ENCODE measurements around the gene ACTR6.

ACTR6 gene

DNA sequence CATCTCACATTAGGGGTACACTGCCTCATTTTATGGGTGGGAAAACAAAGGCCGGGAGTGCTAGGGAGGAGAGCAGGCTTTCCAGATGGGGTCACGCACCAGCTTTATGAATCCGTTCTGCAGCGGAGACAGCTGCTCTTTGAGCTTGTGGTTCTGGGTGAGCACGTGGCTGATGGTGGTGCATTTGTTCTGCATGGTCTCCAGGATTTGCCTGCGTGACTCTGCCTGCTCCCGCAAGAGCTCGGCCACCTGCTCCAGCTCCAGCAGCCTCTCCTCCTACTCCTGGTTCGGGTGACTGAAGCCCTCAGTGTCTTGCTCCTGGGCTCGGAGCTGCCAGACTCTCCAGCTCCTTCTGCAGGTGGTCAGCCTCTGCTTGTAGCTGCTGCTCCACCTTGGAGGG is 34.4 kb upstream of the ACTR6 start:
- no peak for DNase-seq (ENCODE audit: extremely low spot score)
- POLR2A ChIA-PET: no interaction called here
- no peak for TF ChIP-seq FOXM1 (IDR thresholded peaks at IDR 0.05; ENCODE audit: borderline replicate concordance)
- no peak for TF ChIP-seq TARDBP (IDR thresholded peaks at IDR 0.05)
- TF ChIP-seq, protein P1, sequence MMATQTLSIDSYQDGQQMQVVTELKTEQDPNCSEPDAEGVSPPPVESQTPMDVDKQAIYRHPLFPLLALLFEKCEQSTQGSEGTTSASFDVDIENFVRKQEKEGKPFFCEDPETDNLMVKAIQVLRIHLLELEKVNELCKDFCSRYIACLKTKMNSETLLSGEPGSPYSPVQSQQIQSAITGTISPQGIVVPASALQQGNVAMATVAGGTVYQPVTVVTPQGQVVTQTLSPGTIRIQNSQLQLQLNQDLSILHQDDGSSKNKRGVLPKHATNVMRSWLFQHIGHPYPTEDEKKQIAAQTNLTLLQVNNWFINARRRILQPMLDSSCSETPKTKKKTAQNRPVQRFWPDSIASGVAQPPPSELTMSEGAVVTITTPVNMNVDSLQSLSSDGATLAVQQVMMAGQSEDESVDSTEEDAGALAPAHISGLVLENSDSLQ (IDR thresholded peaks at IDR 0.05): no peak
- no peak for TF ChIP-seq ARNT (IDR thresholded peaks at IDR 0.05)
- TF ChIP-seq FOXA1 (IDR thresholded peaks at IDR 0.05): no peak
- TF ChIP-seq CTBP1 (IDR thresholded peaks at IDR 0.05; ENCODE audit: borderline replicate concordance): no peak
- no peak for TF ChIP-seq BHLHE40 (IDR thresholded peaks at IDR 0.05; ENCODE audit: borderline replicate concordance)
- no peak for TF ChIP-seq ZNF384 (IDR thresholded peaks at IDR 0.05)
- TF ChIP-seq LEF1 (IDR thresholded peaks at IDR 0.05; ENCODE audit: borderline replicate concordance): no peak
- TF ChIP-seq NFRKB (IDR thresholded peaks at IDR 0.05): no peak
- TF ChIP-seq SUZ12 (IDR thresholded peaks at IDR 0.05): no peak
- TF ChIP-seq L3MBTL2 (conservative IDR thresholded peaks at IDR 0.05): no peak
- no peak for TF ChIP-seq ELF4 (IDR thresholded peaks at IDR 0.05)
- no peak for TF ChIP-seq SP1 (IDR thresholded peaks at IDR 0.05)
- TF ChIP-seq FOXK2 (IDR thresholded peaks at IDR 0.05): no peak
- no peak for TF ChIP-seq HDGF (IDR thresholded peaks at IDR 0.05; ENCODE audit: borderline replicate concordance)
- CTCF ChIA-PET: no interaction called here

DNA sequence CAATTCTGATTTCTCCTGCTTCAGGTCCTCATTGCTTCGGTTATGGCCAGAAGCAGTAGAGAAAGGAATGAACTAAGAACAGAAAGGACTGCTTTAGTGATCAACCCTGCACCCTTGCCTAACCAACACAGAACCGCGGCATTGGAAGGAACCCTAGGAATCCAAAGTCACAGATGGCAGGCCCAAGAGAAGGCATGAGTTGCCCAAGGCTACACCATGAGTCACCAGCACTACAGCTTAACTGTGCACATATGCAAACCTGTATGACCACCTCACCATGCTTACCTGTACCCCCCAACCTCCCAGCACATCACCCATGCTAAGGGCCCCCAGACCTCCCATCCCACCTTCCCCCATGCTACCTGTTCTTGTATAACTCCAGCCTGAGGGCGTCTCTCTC is 32.1 kb upstream of the ACTR6 start:
- DNase-seq (ENCODE audit: extremely low spot score): no peak
- TF ChIP-seq LEF1 (IDR thresholded peaks at IDR 0.05; ENCODE audit: borderline replicate concordance): no peak
- no peak for TF ChIP-seq CTBP1 (IDR thresholded peaks at IDR 0.05; ENCODE audit: borderline replicate concordance)
- TF ChIP-seq ZNF384 (IDR thresholded peaks at IDR 0.05): no peak
- TF ChIP-seq, protein P1 (IDR thresholded peaks at IDR 0.05): no peak
- TF ChIP-seq HDGF (IDR thresholded peaks at IDR 0.05; ENCODE audit: borderline replicate concordance): no peak
- no peak for TF ChIP-seq L3MBTL2 (conservative IDR thresholded peaks at IDR 0.05)
- no peak for TF ChIP-seq ARNT (IDR thresholded peaks at IDR 0.05)
- no peak for TF ChIP-seq FOXK2 (IDR thresholded peaks at IDR 0.05)
- no peak for TF ChIP-seq BHLHE40 (IDR thresholded peaks at IDR 0.05; ENCODE audit: borderline replicate concordance)
- TF ChIP-seq FOXM1 (IDR thresholded peaks at IDR 0.05; ENCODE audit: borderline replicate concordance): no peak
- no peak for TF ChIP-seq FOXA1 (IDR thresholded peaks at IDR 0.05)
- no peak for TF ChIP-seq NFRKB (IDR thresholded peaks at IDR 0.05)
- CTCF ChIA-PET: no interaction called here
- POLR2A ChIA-PET: no interaction called here

DNA sequence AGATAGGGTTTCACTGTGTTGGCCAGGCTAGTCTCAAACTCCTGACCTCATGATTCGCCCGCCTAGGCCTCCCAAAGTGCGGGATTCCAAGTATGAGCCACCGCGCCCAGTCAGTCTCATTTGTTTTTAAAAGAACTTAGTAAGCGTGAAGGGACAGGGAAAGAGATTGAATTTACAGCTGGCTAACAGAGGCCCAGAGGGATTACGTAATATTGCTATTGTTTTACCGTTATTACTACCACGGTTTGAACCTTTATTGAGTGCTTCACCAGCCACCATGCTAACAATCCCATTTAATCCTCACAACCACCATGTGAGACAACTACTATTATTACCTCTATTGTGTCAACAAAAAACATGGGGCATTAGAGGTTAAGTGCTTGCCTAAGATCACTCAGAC is 31.3 kb upstream of the ACTR6 start:
- ChIA-PET CTCF (no interaction called here), POLR2A (no interaction called here)
- no peak for DNase-seq (ENCODE audit: extremely low spot score)
- TF ChIP-seq, protein P1 (IDR thresholded peaks at IDR 0.05): no peak
- TF ChIP-seq FOXM1 (IDR thresholded peaks at IDR 0.05; ENCODE audit: borderline replicate concordance): no peak
- no peak for TF ChIP-seq L3MBTL2 (conservative IDR thresholded peaks at IDR 0.05)
- TF ChIP-seq CTBP1 (IDR thresholded peaks at IDR 0.05; ENCODE audit: borderline replicate concordance): no peak
- TF ChIP-seq ARNT (IDR thresholded peaks at IDR 0.05): no peak
- TF ChIP-seq SP1 (IDR thresholded peaks at IDR 0.05): no peak
- TF ChIP-seq TARDBP (IDR thresholded peaks at IDR 0.05): no peak
- no peak for TF ChIP-seq BHLHE40 (IDR thresholded peaks at IDR 0.05; ENCODE audit: borderline replicate concordance)
- TF ChIP-seq FOXA1 (IDR thresholded peaks at IDR 0.05): no peak
- no peak for TF ChIP-seq ELF4 (IDR thresholded peaks at IDR 0.05)

DNA sequence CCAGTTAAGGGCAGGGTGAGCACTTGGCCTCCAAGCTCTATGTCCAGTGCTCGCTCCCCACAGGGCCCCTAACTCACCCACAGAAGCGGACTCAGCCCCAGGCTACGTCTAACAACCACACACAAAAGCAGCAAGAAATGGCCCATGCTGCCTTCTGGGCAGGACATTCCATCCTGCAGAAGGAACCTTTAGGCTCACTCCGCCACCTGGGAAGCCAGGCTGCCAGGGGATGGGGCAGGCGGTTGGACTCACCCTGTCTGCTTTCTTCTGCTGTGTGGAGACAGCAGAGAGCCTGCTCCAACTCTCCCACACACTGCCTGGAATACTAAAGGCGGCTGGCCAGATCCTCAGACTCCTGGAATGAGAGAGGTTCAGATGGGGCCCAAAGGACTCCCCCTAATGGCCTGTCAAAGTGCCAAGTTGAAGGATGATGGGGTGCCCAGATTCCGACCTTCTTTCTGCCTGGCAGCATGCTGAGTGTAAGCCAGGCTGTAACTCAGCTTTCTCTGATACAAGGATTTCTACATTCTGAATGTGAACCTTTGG is 30.2 kb upstream of the ACTR6 start:
- POLR2A ChIA-PET: no interaction called here
- DNase-seq (ENCODE audit: extremely low spot score): no peak

DNA sequence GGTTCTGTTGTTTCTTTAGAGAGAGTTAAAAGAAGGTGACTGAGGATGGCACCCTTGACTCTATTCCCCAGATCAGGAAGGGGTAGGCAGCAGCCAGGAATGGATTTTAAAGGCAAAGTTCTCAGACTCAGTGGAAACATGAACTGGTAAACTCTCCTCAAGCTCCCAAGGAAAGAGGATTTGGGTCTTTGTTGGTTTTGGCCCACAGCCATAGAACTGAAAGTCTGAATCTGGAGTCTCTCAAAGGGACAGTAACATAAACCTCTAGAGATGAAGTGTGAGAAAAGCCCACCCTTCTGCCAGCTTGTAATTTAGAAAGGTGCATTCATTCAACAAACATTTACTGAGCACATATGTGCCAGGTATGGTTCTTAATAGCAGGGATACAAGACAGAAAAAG is 29.4 kb upstream of the ACTR6 start:
- POLR2A ChIA-PET: no interaction called here
- CTCF ChIA-PET: no interaction called here
- TF ChIP-seq NFRKB (IDR thresholded peaks at IDR 0.05) (no peak), ARNT (IDR thresholded peaks at IDR 0.05) (no peak), ZNF384 (IDR thresholded peaks at IDR 0.05) (no peak), ELF4 (IDR thresholded peaks at IDR 0.05) (no peak), L3MBTL2 (conservative IDR thresholded peaks at IDR 0.05) (no peak), HDGF (IDR thresholded peaks at IDR 0.05; ENCODE audit: borderline replicate concordance) (no peak), TARDBP (IDR thresholded peaks at IDR 0.05) (no peak), BHLHE40 (IDR thresholded peaks at IDR 0.05; ENCODE audit: borderline replicate concordance) (no peak), SUZ12 (IDR thresholded peaks at IDR 0.05) (no peak), FOXK2 (IDR thresholded peaks at IDR 0.05) (no peak), FOXA1 (IDR thresholded peaks at IDR 0.05) (no peak), LEF1 (IDR thresholded peaks at IDR 0.05; ENCODE audit: borderline replicate concordance) (no peak), FOXM1 (IDR thresholded peaks at IDR 0.05; ENCODE audit: borderline replicate concordance) (no peak)
- TF ChIP-seq, protein P1 (IDR thresholded peaks at IDR 0.05): no peak
- no peak for DNase-seq (ENCODE audit: extremely low spot score)

More for the DNA sequence above, 30.2 kb upstream of the ACTR6 start:
- CTCF ChIA-PET: no interaction called here
- TF ChIP-seq NFRKB (IDR thresholded peaks at IDR 0.05): no peak
- TF ChIP-seq FOXK2 (IDR thresholded peaks at IDR 0.05): no peak
- TF ChIP-seq FOXA1 (IDR thresholded peaks at IDR 0.05): no peak
- no peak for TF ChIP-seq ELF4 (IDR thresholded peaks at IDR 0.05)
- no peak for TF ChIP-seq BHLHE40 (IDR thresholded peaks at IDR 0.05; ENCODE audit: borderline replicate concordance)
- TF ChIP-seq CTBP1 (IDR thresholded peaks at IDR 0.05; ENCODE audit: borderline replicate concordance): no peak
- no peak for TF ChIP-seq SP1 (IDR thresholded peaks at IDR 0.05)
- TF ChIP-seq TARDBP (IDR thresholded peaks at IDR 0.05): no peak
- TF ChIP-seq FOXM1 (IDR thresholded peaks at IDR 0.05; ENCODE audit: borderline replicate concordance): no peak
- no peak for TF ChIP-seq L3MBTL2 (conservative IDR thresholded peaks at IDR 0.05)
- TF ChIP-seq HDGF (IDR thresholded peaks at IDR 0.05; ENCODE audit: borderline replicate concordance): no peak
- no peak for TF ChIP-seq SUZ12 (IDR thresholded peaks at IDR 0.05)
- TF ChIP-seq ARNT (IDR thresholded peaks at IDR 0.05): no peak
- no peak for TF ChIP-seq ZNF384 (IDR thresholded peaks at IDR 0.05)
- TF ChIP-seq LEF1 (IDR thresholded peaks at IDR 0.05; ENCODE audit: borderline replicate concordance): no peak
- TF ChIP-seq, protein P1 (IDR thresholded peaks at IDR 0.05): no peak

Data from HEK293T (cell line).